NCI-H460 (cell line): ENCODE data around the gene FCRLB. TPM values are rescaled to one million over a fixed set of nuclear protein-coding genes. Genes with fewer than 3 reads are reported as not detected.
"Not testable (repeated sequence)": the region's sequence is repeated elsewhere in the genome, so short reads cannot be mapped to it uniquely, and the experiment has no call there.

Experiments used
- DNase-seq: peaks from one replicate; pipeline ENCODE4 v3.0.0-alpha.2; 2016; ENCODE audit warnings: low read depth; ENCODE audit errors: extremely low read depth
- polyA plus RNA-seq: library from polyadenylated mRNA; depleted of rRNA; stranded (reverse); fragments of >200 nt; gene quantifications from 2 replicates; pipeline ENCODE4 v1.2.3, GENCODE V29; 2014; cell fraction: nucleus; rRNA removed
- total RNA-seq: library from RNA; depleted of rRNA; stranded (reverse); fragments of >200 nt; shearing (Covaris generic); gene quantifications from 2 replicates; pipeline ENCODE4 v1.2.3, GENCODE V29; 2014; rRNA removed

FCRLB gene
- total RNA-seq = 0.97 and 2.0 TPM in 2 replicates
- polyA plus RNA-seq = 1.1 and 2.1 TPM in 2 replicates

DNA sequence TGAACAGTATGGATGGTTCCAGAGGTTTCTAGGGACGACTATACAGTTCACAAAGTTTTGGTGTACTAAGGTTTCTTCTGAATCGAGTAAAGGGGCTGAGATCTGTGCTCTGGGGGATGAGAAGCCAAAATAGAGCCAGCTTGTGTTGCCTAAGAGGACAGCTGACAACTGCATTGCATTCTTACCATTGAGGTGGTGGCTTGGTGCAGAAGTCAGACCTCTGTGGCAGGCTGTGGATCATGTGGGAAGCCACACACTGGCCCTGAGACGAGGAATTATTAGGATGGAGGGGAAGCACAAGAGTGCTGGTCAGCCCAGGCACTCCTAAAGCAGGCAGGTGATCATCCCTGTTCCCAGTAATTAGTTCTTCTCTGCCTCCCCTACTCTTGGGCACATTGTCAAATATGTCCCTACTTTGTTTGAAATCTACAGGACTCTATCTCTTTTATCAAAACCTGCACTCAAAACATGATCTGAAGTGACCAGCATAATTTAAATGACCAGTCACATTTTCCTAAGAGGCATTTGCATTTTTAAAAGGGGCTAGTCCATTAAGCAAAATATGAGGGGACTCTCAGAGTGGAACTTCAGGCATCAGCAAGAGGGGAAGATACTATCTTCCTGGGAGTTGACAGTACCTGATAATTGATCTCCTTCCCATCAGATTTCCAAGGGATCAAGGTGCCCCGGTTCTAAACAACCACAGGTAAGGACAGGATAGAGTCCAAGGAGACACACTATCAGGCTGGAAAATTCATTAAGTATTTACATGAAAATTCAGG is at the start of gene FCRLB:
Gene FCRLB, plus strand, starts transcription at position 589 of the 782 bp plus-strand sequence. CDS start 1,129 bp downstream, outside the sequence.
- no peak for DNase-seq

GRCh38 chr1:161673437-161673836 is 47.9 kb upstream of the FCRLB start:
- DNase-seq = not testable (repeated sequence)

- DNase-seq = not testable (repeated sequence)
Measured at GRCh38 chr1:161674447-161674846, 46.9 kb upstream of the FCRLB start.

- not testable (repeated sequence) for DNase-seq
Measured at GRCh38 chr1:161674908-161675307, 46.4 kb upstream of the FCRLB start.

- DNase-seq = no peak
Measured at GRCh38 chr1:161676441-161676840, 44.9 kb upstream of the FCRLB start.

- DNase-seq = no peak
Measured at GRCh38 chr1:161676958-161677689, 44.2 kb upstream of the FCRLB start.

GRCh38 chr1:161678500-161678899 is 42.8 kb upstream of the FCRLB start:
- no peak for DNase-seq

- DNase-seq = no peak
Measured at GRCh38 chr1:161681879-161682278, 39.5 kb upstream of the FCRLB start.

DNA sequence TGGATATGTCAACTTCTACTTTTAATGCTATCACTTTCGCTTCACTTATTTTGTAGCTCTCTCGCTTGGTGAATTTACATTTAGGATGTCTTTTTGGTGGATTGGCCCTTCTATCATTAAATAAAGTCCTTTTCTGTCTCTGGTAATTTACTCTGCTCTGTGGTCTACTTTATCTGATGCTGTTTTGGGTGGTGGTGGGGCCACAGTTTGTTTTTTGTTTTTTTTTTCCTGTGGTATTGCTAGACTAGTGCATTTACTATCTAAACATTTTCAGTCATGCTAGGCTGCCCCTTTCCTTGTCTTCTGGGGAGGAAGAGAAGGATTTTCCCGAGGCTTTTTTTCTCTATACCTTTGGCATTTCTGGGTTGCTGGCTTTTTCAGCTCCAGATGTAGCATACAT is 32.4 kb upstream of the FCRLB start:
- DNase-seq = no peak

- DNase-seq = no peak
Measured at GRCh38 chr1:161691846-161692245, 29.5 kb upstream of the FCRLB start.

DNA sequence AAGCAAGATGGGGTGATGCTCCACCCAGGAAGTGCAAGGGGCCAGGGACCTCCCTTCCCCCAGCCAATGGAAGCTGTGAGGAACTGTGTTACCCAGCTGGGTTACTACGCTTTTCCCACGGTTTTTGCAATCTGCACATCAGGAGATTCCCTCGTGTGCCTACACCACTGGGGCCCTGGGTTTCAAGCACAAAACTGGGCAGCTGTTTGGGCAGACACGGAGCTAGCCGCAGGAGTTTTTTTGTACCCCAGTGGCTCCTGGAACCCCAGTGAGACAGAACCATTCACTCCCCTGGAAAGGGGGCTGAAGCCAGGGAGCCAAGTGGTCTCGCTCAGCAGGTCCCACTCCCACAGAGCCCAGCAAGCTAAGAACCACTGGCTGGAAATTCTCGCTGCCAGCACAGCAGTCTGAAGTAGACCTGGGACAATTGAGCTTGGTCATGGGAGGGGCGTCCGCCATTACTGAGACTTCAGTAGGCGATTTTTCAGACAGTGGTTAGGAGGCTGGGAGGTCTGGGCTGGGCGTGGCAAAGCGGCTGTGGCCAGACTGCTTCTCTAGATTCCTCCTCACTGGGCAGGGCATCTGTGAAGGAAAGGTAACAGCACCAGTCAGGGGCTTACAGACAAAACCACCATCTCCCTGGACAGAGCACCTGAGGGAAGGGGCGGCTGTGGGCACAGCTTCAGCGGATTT is 28.2 kb upstream of the FCRLB start:
- not testable (repeated sequence) for DNase-seq

GRCh38 chr1:161698302-161698701 is 23.0 kb upstream of the FCRLB start:
- not testable (repeated sequence) for DNase-seq

- DNase-seq = no peak
Measured at GRCh38 chr1:161702250-161702649, 19.1 kb upstream of the FCRLB start.

DNA sequence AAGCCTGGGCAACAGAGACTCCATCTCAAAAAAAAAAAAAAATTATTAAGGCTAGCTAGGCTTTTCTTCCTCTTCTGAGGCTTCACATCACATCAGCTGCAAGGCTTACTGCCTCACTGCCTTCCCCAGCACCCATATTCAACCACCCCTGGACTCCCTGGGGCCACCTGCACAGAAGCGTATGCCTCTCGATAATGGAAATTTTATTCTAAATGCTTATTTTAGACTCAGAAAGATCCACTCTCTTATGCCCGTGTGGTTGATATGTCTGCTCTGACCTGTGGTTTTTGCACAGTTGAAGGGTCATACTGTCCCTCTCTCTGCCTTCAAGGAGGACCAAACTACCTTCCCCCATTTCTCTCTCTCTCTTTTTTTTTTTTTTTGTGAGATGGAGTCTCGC is 15.8 kb upstream of the FCRLB start:
- DNase-seq = no peak

GRCh38 chr1:161706113-161706481 is 15.2 kb upstream of the FCRLB start:
- DNase-seq = no peak

DNA sequence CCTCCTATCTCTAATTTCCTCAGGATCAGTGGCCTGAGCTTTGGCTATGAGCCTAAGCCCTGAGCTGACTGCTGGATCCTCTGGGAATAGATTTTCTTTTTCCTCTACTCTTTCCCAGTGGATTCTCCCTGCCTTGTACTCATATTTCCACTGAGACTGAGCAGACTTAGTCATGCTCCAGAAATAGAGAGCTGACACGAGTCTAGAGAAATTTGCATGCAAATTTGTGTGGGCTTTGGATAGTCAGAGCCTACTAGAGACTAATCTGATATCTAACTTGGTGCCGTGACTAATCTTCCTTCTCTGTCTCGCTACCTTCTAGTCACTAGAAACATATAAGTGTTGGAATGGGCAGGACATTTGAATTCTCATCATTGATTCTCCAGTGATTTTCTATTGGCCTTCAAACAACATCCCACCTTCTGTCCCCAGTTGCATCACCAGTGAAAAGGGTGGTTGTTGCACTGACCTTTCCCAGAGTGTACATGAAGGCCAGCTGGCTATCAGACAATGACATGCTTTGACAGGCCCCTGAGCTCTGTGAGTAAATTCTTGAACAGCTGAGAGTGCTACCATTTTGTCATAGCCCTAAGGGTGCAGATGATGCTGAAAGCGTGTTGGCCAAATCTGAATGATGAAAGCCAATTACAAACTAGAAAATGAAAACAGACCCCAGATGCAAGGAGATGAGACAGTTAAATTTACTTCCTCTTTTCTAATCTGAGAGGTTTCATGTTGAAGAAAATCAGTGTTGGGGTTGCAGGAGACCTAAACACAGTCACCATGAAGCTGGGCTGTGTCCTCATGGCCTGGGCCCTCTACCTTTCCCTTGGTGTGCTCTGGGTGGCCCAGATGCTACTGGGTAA is 14.6 kb upstream of the FCRLB start, which contains the start of gene FCRLA:
Gene FCRLA, plus strand, starts transcription at position 748 of the 866 bp plus-strand sequence. Its CDS starts 36 bp downstream, at position 784.
- DNase-seq = no peak

DNA sequence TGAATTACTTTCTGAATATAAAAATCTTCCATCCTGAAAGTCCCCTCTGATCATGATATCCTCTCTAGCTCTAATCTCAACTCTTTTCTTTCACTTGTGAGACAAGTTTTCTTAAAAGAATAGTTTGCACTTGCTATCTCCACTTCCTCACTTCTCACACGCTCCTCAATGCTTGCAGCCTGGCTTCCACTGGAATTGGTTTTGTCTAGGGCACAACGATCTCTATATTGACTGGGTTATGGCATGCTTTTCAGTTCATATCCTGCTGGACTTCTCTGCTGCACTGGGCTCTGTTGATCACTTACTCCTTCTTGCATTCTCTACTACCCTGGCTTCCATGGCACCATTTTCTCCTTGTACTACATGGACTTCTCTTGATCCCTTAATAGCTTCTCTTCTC is 13.8 kb upstream of the FCRLB start:
- DNase-seq = no peak

DNA sequence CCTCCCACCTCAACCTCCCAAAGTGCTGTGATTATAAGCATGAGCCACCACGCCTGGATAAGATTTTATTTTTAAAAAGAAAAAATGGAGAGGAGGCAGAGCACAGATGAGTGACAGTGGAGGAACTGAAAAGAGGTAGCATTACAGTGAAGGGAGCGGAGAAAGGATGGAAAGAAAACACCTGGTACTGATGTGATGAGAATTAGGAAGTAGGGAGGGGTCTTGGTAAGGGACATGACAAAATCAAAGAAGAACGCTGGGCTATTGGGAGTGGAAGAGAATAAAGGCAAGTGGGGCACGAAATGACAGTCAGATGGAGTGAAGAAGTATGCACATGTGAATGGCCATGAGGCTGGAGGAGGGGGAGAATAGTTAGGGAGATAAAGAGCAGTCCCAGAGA is 12.0 kb upstream of the FCRLB start:
- no peak for DNase-seq

- peak; percentile 23 for DNase-seq
Measured at GRCh38 chr1:161710560-161710959, 10.8 kb upstream of the FCRLB start.
